ES-I3 (cell line): ENCODE data around the gene BOLA2B.
"Not testable (repeated sequence)": the region's sequence is repeated elsewhere in the genome, so short reads cannot be mapped to it uniquely, and the experiment has no call there.

Experiments used
- H3K36me3 ChIP-seq: 2 replicates; pipeline ENCODE4 v1.6.1; 2013; ENCODE audit warnings: mild to moderate bottlenecking, low read length, control low read depth, moderate library complexity; ENCODE audit not compliant: insufficient read depth
- H3K4me1 ChIP-seq: 2 replicates; pipeline ENCODE4 v1.6.1; 2013; ENCODE audit warnings: mild to moderate bottlenecking, control low read depth, low read length; ENCODE audit not compliant: insufficient read depth
- H3K9ac ChIP-seq: 2 replicates; pipeline ENCODE4 v1.6.1; 2013; ENCODE audit warnings: low read depth, mild to moderate bottlenecking, low read length, moderate library complexity
- H3K9me3 ChIP-seq: 2 replicates; pipeline ENCODE4 v1.6.1; 2013; ENCODE audit warnings: mild to moderate bottlenecking, low read length, moderate library complexity; ENCODE audit not compliant: control insufficient read depth, insufficient read depth

Gene BOLA2B

GRCh38 chr16:30193615-30194014, at the start of gene BOLA2B, which contains the start of gene SLX1A:
Gene BOLA2B, minus strand, starts transcription at chr16:30193666. Its CDS starts 71 bp downstream, at chr16:30193595.
Gene SLX1A, plus strand, starts transcription at chr16:30193875. Its CDS starts 210 bp downstream, at chr16:30194085.
- H3K9ac ChIP-seq, result 0 out of 2 replicates have a peak within 1 kb of the TSS, but pooled peaks have one; percentile 20
- H3K4me1 ChIP-seq, H3K9me3 ChIP-seq, H3K36me3 ChIP-seq: not testable (repeated sequence)

- H3K4me1 ChIP-seq, H3K9ac ChIP-seq, H3K36me3 ChIP-seq, H3K9me3 ChIP-seq: not testable (repeated sequence)
Observed at GRCh38 chr16:30217082-30217481, 23.6 kb upstream of the BOLA2B start.

- H3K36me3 ChIP-seq, H3K9ac ChIP-seq, H3K9me3 ChIP-seq, H3K4me1 ChIP-seq: not testable (repeated sequence)
Observed at GRCh38 chr16:30211414-30211813, 17.9 kb upstream of the BOLA2B start.

GRCh38 chr16:30209032-30209431, 15.6 kb upstream of the BOLA2B start:
- not testable (repeated sequence) for H3K9me3 ChIP-seq, H3K4me1 ChIP-seq, H3K9ac ChIP-seq, H3K36me3 ChIP-seq

- H3K4me1 ChIP-seq, H3K9me3 ChIP-seq, H3K36me3 ChIP-seq, H3K9ac ChIP-seq: not testable (repeated sequence)
Observed at GRCh38 chr16:30207063-30207704, 13.7 kb upstream of the BOLA2B start.

- not testable (repeated sequence) for H3K4me1 ChIP-seq, H3K36me3 ChIP-seq, H3K9me3 ChIP-seq
- H3K9ac ChIP-seq, result peak overlapping the region; percentile 36; the same call in 1 of the 2 replicates
Observed at GRCh38 chr16:30206252-30206651, 12.8 kb upstream of the BOLA2B start.

GRCh38 chr16:30205541-30206236, 12.2 kb upstream of the BOLA2B start:
- H3K9ac ChIP-seq, result peak overlapping the region; percentile 36; the same call in 1 of the 2 replicates

GRCh38 chr16:30199608-30200343, 6.3 kb upstream of the BOLA2B start:
- not testable (repeated sequence) for H3K4me1 ChIP-seq, H3K9ac ChIP-seq, H3K36me3 ChIP-seq, H3K9me3 ChIP-seq

More at GRCh38 chr16:30205541-30206236, 12.2 kb upstream of the BOLA2B start:
- H3K4me1 ChIP-seq, H3K36me3 ChIP-seq, H3K9me3 ChIP-seq: not testable (repeated sequence)

GRCh38 chr16:30199049-30199448, 5.6 kb upstream of the BOLA2B start, which contains the start of gene SULT1A3:
Gene SULT1A3, plus strand, starts transcription at chr16:30199255. Its CDS starts 1,474 bp downstream, at chr16:30200729.
- H3K9ac ChIP-seq, H3K4me1 ChIP-seq, H3K9me3 ChIP-seq, H3K36me3 ChIP-seq: not testable (repeated sequence)

GRCh38 chr16:30197001-30197400, 3.5 kb upstream of the BOLA2B start:
- not testable (repeated sequence) for H3K9ac ChIP-seq, H3K36me3 ChIP-seq, H3K9me3 ChIP-seq, H3K4me1 ChIP-seq

- H3K9me3 ChIP-seq, H3K36me3 ChIP-seq: not testable (repeated sequence)
- H3K9ac ChIP-seq, result 0 out of 2 replicates have a peak overlapping the region, but pooled peaks have one; percentile 20
Observed at GRCh38 chr16:30194172-30194925, 883 bp upstream of the BOLA2B start.

GRCh38 chr16:30193098-30193497, 368 bp downstream of the BOLA2B start:
- H3K36me3 ChIP-seq, H3K4me1 ChIP-seq, H3K9ac ChIP-seq, H3K9me3 ChIP-seq: not testable (repeated sequence)

More at GRCh38 chr16:30194172-30194925, 883 bp upstream of the BOLA2B start:
- not testable (repeated sequence) for H3K4me1 ChIP-seq

GRCh38 chr16:30191158-30191557, 2.3 kb downstream of the BOLA2B start:
- not testable (repeated sequence) for H3K36me3 ChIP-seq, H3K9ac ChIP-seq, H3K4me1 ChIP-seq, H3K9me3 ChIP-seq

- Histone ChIP-seq H3K36me3 (no peaks in the 10 kb centered on the region), H3K9ac (no peak overlapping the region), H3K4me1 (peaks cover 10% of the 10 kb centered on the region; the same call in 1 of the 2 replicates), H3K9me3 (no peaks in the 10 kb centered on the region)
Observed at GRCh38 chr16:30187971-30188561, 5.4 kb downstream of the BOLA2B start.
